Measurements from ENCODE around the gene FNBP1L. TPM values are rescaled to one million over a fixed set of nuclear protein-coding genes. Genes with fewer than 3 reads are reported as not detected.

Gene FNBP1L
- total and polyA plus RNA-seq, 2 of the 8 experiments (the other 6 are each of a cell fraction or from before 2014, with no cell fraction given) = 48.9 to 95.9 TPM

- 83% methylated on average over 4 of the region's 4 CpGs; no CpG with 5 or more reads in 1 of the 2 experiments for WGBS, 2 experiments (ENCODE audit: extremely low coverage in 1 of 2, insufficient coverage in 1 of 2, insufficient read length in 1 of 2, insufficient replicate concordance in 2 of 2, low coverage in 1 of 2, low lambda C conversion rate in 2 of 2, missing lambda C conversion rate in 1 of 2)
- FAIRE-seq = no peak
- H2AK5ac ChIP-seq (ENCODE audit: low read depth, low read length) = no peak overlapping the region
- H2BK12ac ChIP-seq (ENCODE audit: low read depth, low read length) = no peak overlapping the region
- no peak overlapping the region for H3K9ac ChIP-seq (replicated peaks in 1 of 4; ENCODE audit: extremely low read depth in 1 of 4, low read depth in 3 of 4, low read length in 3 of 4)
- DNase-seq (ENCODE audit: low read depth in 1 of 2, low spot score in 2 of 2) = no peak
- H3K79me1 ChIP-seq (ENCODE audit: low read depth, low read length) = no peaks in the 10 kb centered on the region
- no peak overlapping the region for H2BK15ac ChIP-seq (ENCODE audit: low read length)
- H4K5ac ChIP-seq (ENCODE audit: insufficient read length, low read depth, low read length) = no peak overlapping the region
- H3K4me2 ChIP-seq (ENCODE audit: insufficient read depth in 1 of 2, low read depth in 2 of 2, low read length in 2 of 2) = no peak overlapping the region
- H2AFZ ChIP-seq (ENCODE audit: low read length) = no peak overlapping the region
- no peak overlapping the region for H3K27ac ChIP-seq (ENCODE audit: low read depth, low read length)
- H3K14ac ChIP-seq (ENCODE audit: insufficient read length) = no peak overlapping the region
- no peak overlapping the region for H3K56ac ChIP-seq (replicated peaks; ENCODE audit: insufficient read length, low read depth, low read length)
- CTCF ChIA-PET (ENCODE audit: partially characterized antibody) = interaction anchor here (0.7 to 1.9 kb wide), 17 partner anchors 9 to 413 kb away, joined by 3 to 7 read pairs (median 4); no protein-coding TSS in a partner anchor
- H3K23ac ChIP-seq (ENCODE audit: insufficient read length) = no peak overlapping the region
- H3K4me1 ChIP-seq (replicated peaks in 1 of 4; ENCODE audit: control insufficient read depth in 3 of 4, insufficient read depth in 4 of 4, low read length in 3 of 4) = no peaks in the 10 kb centered on the region
- no peaks in the 10 kb centered on the region; a peak in 1 of 8 replicates for H3K36me3 ChIP-seq (ENCODE audit: control insufficient read depth in 2 of 4, insufficient read depth in 4 of 4, low read length in 3 of 4)
- no peak overlapping the region for H2BK20ac ChIP-seq (ENCODE audit: low read length)
- no peaks in the 10 kb centered on the region for H3K79me2 ChIP-seq (ENCODE audit: control insufficient read depth in 1 of 2, insufficient read depth in 2 of 2, low read length in 2 of 2)
- H3K23me2 ChIP-seq (ENCODE audit: low read depth, low read length) = no peaks in the 10 kb centered on the region
- POLR2A ChIA-PET (ENCODE audit: partially characterized antibody) = no interaction called here
- H4K91ac ChIP-seq (replicated peaks; ENCODE audit: insufficient read length, low read length) = no peak overlapping the region
- no peak overlapping the region for H3K4me3 ChIP-seq (ENCODE audit: extremely low read depth in 1 of 4, insufficient read depth in 2 of 4, low read depth in 3 of 4, low read length in 4 of 4)
- no peak overlapping the region for H2BK5ac ChIP-seq (ENCODE audit: low read depth, low read length)
- H3K18ac ChIP-seq (ENCODE audit: extremely low read depth, low read length) = no peak overlapping the region
- H4K20me1 ChIP-seq (replicated peaks in 1 of 2; ENCODE audit: control insufficient read depth in 1 of 2, insufficient read depth in 2 of 2, low read length in 2 of 2) = no peaks in the 10 kb centered on the region
- H3K9me3 ChIP-seq (ENCODE audit: insufficient read depth in 2 of 2, low read depth in 1 of 2, low read length in 1 of 2) = peaks cover 15 to 20% of the 10 kb centered on the region in 2 experiments; a peak in 3 of 4 replicates
- no peak overlapping the region for H2BK120ac ChIP-seq (replicated peaks; ENCODE audit: low read depth, low read length)
- no peaks in the 10 kb centered on the region for H3K27me3 ChIP-seq (replicated peaks in 1 of 4; ENCODE audit: control insufficient read depth in 3 of 4, extremely low read depth in 1 of 4, insufficient read depth in 3 of 4, low read length in 3 of 4)
- no peak overlapping the region for H3K4ac ChIP-seq (replicated peaks; ENCODE audit: insufficient read length, low read depth, low read length)
- no peak overlapping the region for H4K8ac ChIP-seq (ENCODE audit: extremely low read depth, insufficient read depth, low read length)
- peak; percentile 64 to 68 for TF ChIP-seq RAD21 (IDR thresholded peaks at IDR 0.05 in 1 of 2, conservative IDR thresholded peaks at IDR 0.05 in 1 of 2; ENCODE audit: low read depth in 2 of 2, low read length in 2 of 2)
- TF ChIP-seq SP4 (IDR thresholded peaks at IDR 0.05; ENCODE audit: low read length) = no peak
- no peak for TF ChIP-seq TBP (IDR thresholded peaks at IDR 0.05; ENCODE audit: low read depth, low read length)
- no peak for TF ChIP-seq ZNF274 (IDR thresholded peaks at IDR 0.05; ENCODE audit: borderline replicate concordance, extremely low read depth, low read length)
- TF ChIP-seq EZH2 (IDR thresholded peaks at IDR 0.05; ENCODE audit: low read depth, low read length, severe bottlenecking) = no peak
- TF ChIP-seq, protein P1, sequence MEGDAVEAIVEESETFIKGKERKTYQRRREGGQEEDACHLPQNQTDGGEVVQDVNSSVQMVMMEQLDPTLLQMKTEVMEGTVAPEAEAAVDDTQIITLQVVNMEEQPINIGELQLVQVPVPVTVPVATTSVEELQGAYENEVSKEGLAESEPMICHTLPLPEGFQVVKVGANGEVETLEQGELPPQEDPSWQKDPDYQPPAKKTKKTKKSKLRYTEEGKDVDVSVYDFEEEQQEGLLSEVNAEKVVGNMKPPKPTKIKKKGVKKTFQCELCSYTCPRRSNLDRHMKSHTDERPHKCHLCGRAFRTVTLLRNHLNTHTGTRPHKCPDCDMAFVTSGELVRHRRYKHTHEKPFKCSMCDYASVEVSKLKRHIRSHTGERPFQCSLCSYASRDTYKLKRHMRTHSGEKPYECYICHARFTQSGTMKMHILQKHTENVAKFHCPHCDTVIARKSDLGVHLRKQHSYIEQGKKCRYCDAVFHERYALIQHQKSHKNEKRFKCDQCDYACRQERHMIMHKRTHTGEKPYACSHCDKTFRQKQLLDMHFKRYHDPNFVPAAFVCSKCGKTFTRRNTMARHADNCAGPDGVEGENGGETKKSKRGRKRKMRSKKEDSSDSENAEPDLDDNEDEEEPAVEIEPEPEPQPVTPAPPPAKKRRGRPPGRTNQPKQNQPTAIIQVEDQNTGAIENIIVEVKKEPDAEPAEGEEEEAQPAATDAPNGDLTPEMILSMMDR (IDR thresholded peaks at IDR 0.05; ENCODE audit: control extremely low read depth in 1 of 3, insufficient read depth in 1 of 3, low read depth in 1 of 3, low read length in 3 of 3) = peak in 2 of 3 experiments; percentile 36 to 44; a peak in 2 of 4 replicates
- TF ChIP-seq TAF1 (IDR thresholded peaks at IDR 0.05; ENCODE audit: low read depth, low read length) = no peak
- peak; percentile 95 for TF ChIP-seq TEAD4 (IDR thresholded peaks at IDR 0.05; ENCODE audit: low read depth, low read length)
Observed at GRCh38 chr1:93437976-93438605, 9.8 kb upstream of the FNBP1L start.

Data from H1 (cell line).